ENCODE measurements around the gene MAP3K2.
A peak's percentile ranks its signal among the peaks of the same experiment; 100 is the strongest.

The MAP3K2 gene

GRCh38 chr2:127387655-127388422 is at the start of gene MAP3K2:
Gene MAP3K2, minus strand, starts transcription at chr2:127387975. Its CDS starts 44,846 bp downstream, at chr2:127343129.
- peak; percentile 89 for DNase-seq

DNA sequence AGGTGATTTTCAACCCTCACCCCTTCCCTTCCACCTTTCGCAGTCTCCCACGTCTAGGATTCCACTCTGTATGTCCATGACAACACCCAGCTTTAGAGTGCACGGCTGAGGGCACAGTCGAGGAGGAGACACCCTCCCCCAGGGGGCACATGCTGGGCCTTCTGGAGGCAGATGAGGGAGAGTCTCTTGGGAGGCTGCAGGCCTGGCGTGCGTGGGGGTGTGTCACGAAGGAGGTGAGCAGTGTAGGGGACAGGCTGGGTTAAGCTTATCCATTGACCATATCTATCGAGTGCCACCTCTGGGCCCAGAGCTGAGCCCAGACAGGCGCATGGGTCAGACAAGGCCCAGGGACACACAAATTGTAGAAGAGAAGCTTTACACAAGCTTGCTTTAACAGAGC is 49.3 kb upstream of the MAP3K2 start:
- DNase-seq = no peak

- DNase-seq = no peak
Measured at GRCh38 chr2:127434515-127434914, 46.7 kb upstream of the MAP3K2 start.

GRCh38 chr2:127431408-127432023 is 43.7 kb upstream of the MAP3K2 start:
- no peak for DNase-seq

DNA sequence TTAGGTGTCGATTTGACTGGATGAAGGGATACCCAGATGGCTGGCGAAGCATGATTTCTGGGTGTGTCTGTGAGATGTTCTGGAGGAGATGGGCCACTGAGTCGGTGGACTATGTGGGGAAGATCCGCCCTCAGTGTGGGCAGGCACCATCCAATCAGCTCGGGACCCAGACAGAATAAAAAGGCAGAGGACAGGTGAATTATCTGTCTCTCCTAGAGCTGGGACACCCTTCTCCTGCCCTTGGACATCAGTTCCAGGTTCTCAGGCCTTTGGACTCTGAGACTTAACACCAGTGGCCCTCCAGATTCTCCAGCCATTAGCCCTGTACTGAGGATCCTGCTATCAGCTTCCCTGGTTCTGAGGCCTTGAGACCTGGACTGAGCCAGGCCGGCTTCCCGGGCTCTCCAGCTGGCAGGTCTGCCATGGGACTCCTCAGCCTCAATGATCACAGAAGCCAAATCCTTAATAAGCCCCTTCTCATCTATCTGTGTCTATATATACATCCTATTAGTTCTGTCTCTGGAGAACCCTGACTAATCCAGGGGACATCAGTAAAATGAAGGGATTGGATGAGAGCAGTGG is 42.2 kb upstream of the MAP3K2 start:
- DNase-seq = no peak

DNA sequence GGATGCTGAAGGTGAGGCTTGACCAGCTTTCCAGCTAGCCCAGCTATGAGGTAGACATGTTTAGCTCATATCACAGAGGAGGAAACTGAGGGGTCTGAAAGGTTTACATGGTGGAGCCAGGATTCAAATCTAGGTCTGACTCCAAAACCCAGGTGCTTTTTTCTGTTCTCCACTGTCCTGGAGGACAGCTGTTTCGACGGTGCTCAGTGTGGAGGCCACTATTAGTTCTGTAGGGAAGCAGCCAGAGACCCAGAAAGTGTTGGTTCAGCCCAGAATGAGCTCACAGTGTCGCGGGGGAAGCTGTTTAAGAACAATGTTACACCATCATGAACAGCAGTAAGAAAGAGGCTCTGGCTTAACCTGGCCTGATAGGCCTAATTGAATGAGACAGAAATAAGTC is 41.5 kb upstream of the MAP3K2 start:
- no peak for DNase-seq

DNA sequence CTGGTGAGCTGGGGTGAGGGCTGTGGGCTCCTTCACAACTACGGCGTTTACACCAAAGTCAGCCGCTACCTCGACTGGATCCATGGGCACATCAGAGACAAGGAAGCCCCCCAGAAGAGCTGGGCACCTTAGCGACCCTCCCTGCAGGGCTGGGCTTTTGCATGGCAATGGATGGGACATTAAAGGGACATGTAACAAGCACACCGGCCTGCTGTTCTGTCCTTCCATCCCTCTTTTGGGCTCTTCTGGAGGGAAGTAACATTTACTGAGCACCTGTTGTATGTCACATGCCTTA is 41.0 kb upstream of the MAP3K2 start:
- no peak for DNase-seq

- DNase-seq = no peak
Measured at GRCh38 chr2:127428057-127428814, 40.5 kb upstream of the MAP3K2 start.

DNA sequence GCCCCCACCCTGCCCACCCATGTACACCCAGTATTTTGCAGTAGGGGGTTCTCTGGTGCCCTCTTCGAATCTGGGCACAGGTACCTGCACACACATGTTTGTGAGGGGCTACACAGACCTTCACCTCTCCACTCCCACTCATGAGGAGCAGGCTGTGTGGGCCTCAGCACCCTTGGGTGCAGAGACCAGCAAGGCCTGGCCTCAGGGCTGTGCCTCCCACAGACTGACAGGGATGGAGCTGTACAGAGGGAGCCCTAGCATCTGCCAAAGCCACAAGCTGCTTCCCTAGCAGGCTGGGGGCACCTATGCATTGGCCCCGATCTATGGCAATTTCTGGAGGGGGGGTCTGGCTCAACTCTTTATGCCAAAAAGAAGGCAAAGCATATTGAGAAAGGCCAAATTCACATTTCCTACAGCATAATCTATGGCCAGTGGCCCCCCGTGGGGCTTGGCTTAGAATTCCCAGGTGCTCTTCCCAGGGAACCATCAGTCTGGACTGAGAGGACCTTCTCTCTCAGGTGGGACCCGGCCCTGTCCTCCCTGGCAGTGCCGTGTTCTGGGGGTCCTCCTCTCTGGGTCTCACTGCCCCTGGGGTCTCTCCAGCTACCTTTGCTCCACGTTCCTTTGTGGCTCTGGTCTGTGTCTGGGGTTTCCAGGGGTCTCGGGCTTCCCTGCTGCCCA is 39.7 kb upstream of the MAP3K2 start:
- no peak for DNase-seq

DNA sequence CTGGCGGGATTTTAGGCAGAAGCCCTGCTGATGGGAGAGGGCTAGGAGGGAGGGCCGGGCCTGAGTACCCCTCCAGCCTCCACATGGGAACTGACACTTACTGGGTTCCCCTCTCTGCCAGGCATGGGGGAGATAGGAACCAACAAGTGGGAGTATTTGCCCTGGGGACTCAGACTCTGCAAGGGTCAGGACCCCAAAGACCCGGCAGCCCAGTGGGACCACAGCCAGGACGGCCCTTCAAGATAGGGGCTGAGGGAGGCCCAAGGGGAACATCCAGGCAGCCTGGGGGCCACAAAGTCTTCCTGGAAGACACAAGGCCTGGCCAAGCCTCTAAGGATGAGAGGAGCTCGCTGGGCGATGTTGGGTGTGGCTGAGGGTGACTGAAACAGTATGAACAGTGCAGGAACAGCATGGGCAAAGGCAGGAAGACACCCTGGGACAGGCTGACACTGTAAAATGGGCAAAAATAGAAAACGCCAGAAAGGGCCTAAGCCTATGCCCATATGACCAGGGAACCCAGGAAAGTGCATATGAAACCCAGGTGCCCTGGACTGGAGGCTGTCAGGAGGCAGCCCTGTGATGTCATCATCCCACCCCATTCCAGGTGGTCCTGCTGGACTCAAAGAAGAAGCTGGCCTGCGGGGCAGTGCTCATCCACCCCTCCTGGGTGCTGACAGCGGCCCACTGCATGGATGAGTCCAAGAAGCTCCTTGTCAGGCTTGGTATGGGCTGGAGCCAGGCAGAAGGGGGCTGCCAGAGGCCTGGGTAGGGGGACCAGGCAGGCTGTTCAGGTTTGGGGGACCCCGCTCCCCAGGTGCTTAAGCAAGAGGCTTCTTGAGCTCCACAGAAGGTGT is 39.0 kb upstream of the MAP3K2 start:
- DNase-seq = no peak

GRCh38 chr2:127425540-127426490 is 38.0 kb upstream of the MAP3K2 start:
- no peak for DNase-seq

DNA sequence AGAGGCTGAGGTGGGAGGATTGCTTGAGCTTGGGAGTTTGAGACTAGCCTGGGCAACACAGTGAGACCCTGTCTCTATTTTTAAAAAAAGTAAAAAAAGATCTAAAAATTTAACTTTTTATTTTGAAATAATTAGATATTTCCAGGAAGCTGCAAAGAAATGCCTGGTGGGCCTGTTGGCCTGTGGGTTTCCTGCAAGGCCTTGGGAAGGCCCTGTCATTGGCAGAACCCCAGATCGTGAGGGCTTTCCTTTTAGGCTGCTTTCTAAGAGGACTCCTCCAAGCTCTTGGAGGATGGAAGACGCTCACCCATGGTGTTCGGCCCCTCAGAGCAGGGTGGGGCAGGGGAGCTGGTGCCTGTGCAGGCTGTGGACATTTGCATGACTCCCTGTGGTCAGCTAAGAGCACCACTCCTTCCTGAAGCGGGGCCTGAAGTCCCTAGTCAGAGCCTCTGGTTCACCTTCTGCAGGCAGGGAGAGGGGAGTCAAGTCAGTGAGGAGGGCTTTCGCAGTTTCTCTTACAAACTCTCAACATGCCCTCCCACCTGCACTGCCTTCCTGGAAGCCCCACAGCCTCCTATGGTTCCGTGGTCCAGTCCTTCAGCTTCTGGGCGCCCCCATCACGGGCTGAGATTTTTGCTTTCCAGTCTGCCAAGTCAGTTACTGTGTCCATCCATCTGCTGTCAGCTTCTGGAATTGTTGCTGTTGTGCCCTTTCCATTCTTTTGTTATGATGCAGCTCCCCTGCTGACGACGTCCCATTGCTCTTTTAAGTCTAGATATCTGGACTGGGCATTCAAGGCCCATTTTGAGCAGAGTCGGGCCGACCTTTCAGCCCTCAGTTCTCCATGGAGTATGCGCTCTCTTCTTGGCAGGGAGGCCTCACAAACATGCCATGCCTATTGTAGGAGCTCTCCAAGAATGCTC is 37.1 kb upstream of the MAP3K2 start:
- DNase-seq = no peak

GRCh38 chr2:127423880-127424279 is 36.1 kb upstream of the MAP3K2 start:
- no peak for DNase-seq

DNA sequence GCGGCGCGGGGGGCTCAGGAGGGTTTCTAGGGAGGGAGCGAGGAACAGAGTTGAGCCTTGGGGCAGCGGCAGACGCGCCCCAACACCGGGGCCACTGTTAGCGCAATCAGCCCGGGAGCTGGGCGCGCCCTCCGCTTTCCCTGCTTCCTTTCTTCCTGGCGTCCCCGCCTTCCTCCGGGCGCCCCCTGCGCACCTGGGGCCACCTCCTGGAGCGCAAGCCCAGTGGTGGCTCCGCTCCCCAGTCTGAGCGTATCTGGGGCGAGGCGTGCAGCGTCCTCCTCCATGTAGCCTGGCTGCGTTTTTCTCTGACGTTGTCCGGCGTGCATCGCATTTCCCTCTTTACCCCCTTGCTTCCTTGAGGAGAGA is 35.7 kb upstream of the MAP3K2 start:
- peak; percentile 16 for DNase-seq

DNA sequence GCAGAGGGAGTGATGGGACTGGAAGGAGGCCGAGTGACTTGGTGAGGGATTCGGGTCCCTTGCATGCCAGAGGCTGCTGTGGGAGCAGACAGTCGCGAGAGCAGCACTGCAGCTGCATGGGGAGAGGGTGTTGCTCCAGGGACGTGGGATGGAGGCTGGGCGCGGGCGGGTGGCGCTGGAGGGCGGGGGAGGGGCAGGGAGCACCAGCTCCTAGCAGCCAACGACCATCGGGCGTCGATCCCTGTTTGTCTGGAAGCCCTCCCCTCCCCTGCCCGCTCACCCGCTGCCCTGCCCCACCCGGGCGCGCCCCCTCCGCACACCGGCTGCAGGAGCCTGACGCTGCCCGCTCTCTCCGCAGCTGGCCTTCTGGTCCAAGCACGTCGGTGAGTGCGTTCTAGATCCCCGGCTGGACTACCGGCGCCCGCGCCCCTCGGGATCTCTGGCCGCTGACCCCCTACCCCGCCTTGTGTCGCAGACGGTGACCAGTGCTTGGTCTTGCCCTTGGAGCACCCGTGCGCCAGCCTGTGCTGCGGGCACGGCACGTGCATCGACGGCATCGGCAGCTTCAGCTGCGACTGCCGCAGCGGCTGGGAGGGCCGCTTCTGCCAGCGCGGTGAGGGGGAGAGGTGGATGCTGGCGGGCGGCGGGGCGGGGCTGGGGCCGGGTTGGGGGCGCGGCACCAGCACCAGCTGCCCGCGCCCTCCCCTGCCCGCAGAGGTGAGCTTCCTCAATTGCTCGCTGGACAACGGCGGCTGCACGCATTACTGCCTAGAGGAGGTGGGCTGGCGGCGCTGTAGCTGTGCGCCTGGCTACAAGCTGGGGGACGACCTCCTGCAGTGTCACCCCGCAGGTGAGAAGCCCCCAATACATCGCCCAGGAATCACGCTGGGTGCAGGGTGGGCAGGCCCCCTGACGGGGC is 35.0 kb upstream of the MAP3K2 start:
- peak; percentile 47 for DNase-seq

GRCh38 chr2:127421871-127422558 is 34.2 kb upstream of the MAP3K2 start:
- DNase-seq = no peak

DNA sequence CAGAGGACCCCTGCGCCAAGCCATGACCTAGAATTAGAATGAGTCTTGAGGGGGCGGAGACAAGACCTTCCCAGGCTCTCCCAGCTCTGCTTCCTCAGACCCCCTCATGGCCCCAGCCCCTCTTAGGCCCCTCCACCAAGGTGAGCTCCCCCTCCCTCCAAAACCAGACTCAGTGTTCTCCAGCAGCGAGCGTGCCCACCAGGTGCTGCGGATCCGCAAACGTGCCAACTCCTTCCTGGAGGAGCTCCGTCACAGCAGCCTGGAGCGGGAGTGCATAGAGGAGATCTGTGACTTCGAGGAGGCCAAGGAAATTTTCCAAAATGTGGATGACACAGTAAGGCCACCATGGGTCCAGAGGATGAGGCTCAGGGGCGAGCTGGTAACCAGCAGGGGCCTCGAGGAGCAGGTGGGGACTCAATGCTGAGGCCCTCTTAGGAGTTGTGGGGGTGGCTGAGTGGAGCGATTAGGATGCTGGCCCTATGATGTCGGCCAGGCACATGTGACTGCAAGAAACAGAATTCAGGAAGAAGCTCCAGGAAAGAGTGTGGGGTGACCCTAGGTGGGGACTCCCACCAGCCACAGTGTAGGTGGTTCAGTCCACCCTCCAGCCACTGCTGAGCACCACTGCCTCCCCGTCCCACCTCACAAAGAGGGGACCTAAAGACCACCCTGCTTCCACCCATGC is 33.5 kb upstream of the MAP3K2 start:
- no peak for DNase-seq

Measured in COR-L47 (cell line).